Measurements from ENCODE around the gene ANK2. TPM values are rescaled to one million over a fixed set of nuclear protein-coding genes. Genes with fewer than 3 reads are reported as not detected.

The ANK2 gene
- polyA plus RNA-seq, 1 donor (not counting 4 experiments of a cell fraction or from before 2014, with no cell fraction given) = 0.22 TPM

DNA sequence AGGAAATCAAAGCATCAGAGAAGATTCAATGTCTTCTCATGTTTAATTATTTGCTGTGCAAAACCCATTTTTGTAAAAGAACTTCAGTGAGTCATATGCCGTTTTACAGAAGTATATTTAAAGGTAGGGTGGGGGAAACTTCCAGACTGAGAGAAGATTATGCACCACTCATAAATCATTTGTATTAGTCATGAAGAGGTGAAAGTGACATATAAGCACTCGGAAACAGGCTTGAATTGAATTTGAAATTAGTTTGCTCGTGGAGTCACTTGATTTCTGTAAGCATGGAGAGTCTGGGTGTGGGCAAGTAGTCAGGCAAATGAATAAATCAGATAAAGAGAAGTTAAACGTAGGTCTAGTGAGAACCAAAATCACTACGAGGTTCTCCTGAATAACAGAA is 335.1 kb downstream of the ANK2 start:
- Histone ChIP-seq H3K4me1 (ENCODE audit: control insufficient read depth, extremely low read depth, insufficient read depth, low read length) (peaks cover 14% of the 10 kb centered on the region), H3K79me2 (ENCODE audit: control insufficient read depth, insufficient read depth, low read length) (no peaks in the 10 kb centered on the region), H3K9me1 (ENCODE audit: control insufficient read depth, extremely low read depth, insufficient read depth, low read length) (no peaks in the 10 kb centered on the region), H3K36me3 (ENCODE audit: control insufficient read depth in 2 of 2, extremely low read depth in 1 of 2, insufficient read depth in 2 of 2, low read length in 2 of 2) (no peaks in the 10 kb centered on the region), H3K27me3 (ENCODE audit: control insufficient read depth, extremely low read depth, insufficient read depth, low read length) (no peaks in the 10 kb centered on the region), H3K9ac (ENCODE audit: control insufficient read depth, extremely low read depth, insufficient read depth, low read length) (no peak overlapping the region), H3K27ac (ENCODE audit: control insufficient read depth, insufficient read depth, low read length) (no peak overlapping the region), H2AFZ (ENCODE audit: control insufficient read depth, low read length) (no peak overlapping the region), H3K4me2 (ENCODE audit: control insufficient read depth, extremely low read depth, insufficient read depth, low read depth, low read length) (peak overlapping the region; percentile 43), H3K9me3 (ENCODE audit: control insufficient read depth, low read depth, low read length) (no peaks in the 10 kb centered on the region), H4K20me1 (ENCODE audit: control insufficient read depth, extremely low read depth, insufficient read depth, low read length) (no peaks in the 10 kb centered on the region), H3K4me3 (ENCODE audit: control insufficient read depth in 2 of 3, extremely low read depth in 1 of 3, insufficient read depth in 2 of 3, low read depth in 1 of 3, low read length in 3 of 3) (no peak overlapping the region)
- dilution Hi-C loops (cut with MboI; ENCODE audit: extremely low pct_ligation_motif_present, low sequenced_read_pairs) = no loop called here
- DNase-seq (ENCODE audit: low read depth, low spot score) = no peak
- FAIRE-seq = peak; percentile 29
- no peak for TF ChIP-seq EZH2 (IDR thresholded peaks at IDR 0.05; ENCODE audit: low read length)
- TF ChIP-seq, protein P1, sequence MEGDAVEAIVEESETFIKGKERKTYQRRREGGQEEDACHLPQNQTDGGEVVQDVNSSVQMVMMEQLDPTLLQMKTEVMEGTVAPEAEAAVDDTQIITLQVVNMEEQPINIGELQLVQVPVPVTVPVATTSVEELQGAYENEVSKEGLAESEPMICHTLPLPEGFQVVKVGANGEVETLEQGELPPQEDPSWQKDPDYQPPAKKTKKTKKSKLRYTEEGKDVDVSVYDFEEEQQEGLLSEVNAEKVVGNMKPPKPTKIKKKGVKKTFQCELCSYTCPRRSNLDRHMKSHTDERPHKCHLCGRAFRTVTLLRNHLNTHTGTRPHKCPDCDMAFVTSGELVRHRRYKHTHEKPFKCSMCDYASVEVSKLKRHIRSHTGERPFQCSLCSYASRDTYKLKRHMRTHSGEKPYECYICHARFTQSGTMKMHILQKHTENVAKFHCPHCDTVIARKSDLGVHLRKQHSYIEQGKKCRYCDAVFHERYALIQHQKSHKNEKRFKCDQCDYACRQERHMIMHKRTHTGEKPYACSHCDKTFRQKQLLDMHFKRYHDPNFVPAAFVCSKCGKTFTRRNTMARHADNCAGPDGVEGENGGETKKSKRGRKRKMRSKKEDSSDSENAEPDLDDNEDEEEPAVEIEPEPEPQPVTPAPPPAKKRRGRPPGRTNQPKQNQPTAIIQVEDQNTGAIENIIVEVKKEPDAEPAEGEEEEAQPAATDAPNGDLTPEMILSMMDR (optimal IDR thresholded peaks at IDR 0.05 in 1 of 3, IDR thresholded peaks at IDR 0.05 in 1 of 3, conservative IDR thresholded peaks at IDR 0.05 in 1 of 3; ENCODE audit: extremely low read depth in 1 of 3, insufficient read depth in 2 of 3, low read length in 3 of 3) = no peak

DNA sequence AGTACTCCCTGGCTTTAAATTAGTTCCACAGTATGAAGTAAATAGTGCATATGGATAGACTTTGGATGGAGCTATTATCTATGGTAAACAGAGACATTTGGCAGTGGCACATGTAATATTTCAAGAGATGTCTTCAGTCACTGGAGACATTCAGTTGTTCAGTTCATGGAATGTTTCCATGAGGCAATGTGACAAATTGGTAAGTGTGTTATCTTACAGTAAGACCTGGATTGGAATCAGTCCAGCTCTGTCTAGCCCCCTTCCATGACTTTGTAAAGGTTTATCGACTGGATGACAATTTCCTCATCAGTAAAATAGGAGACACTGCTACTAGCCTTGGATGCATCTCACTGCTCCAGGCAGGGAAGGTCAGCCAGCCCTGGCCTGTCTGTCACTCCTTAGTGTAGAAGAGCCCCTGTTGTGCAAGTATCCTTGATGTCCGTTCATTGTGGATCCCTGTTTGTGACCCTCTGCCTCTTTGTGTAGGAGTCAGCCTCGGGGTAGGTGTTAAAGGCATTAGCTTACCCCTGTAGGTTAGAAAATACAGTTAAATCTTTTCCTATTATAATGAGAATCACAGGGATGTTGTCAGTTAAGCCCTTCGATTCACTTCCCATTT is 335.9 kb downstream of the ANK2 start:
- no peaks in the 10 kb centered on the region for H3K27me3 ChIP-seq (ENCODE audit: control insufficient read depth, extremely low read depth, insufficient read depth, low read length)
- H3K9me1 ChIP-seq (ENCODE audit: control insufficient read depth, extremely low read depth, insufficient read depth, low read length) = no peaks in the 10 kb centered on the region
- peaks cover 14% of the 10 kb centered on the region for H3K4me1 ChIP-seq (ENCODE audit: control insufficient read depth, extremely low read depth, insufficient read depth, low read length)
- H3K4me3 ChIP-seq (ENCODE audit: control insufficient read depth in 2 of 3, extremely low read depth in 1 of 3, insufficient read depth in 2 of 3, low read depth in 1 of 3, low read length in 3 of 3) = no peak overlapping the region
- dilution Hi-C loops (cut with MboI; ENCODE audit: extremely low pct_ligation_motif_present, low sequenced_read_pairs) = no loop called here
- no peak overlapping the region for H3K9ac ChIP-seq (ENCODE audit: control insufficient read depth, extremely low read depth, insufficient read depth, low read length)
- H3K36me3 ChIP-seq (ENCODE audit: control insufficient read depth in 2 of 2, extremely low read depth in 1 of 2, insufficient read depth in 2 of 2, low read length in 2 of 2) = no peaks in the 10 kb centered on the region
- DNase-seq (ENCODE audit: low read depth, low spot score) (no peak), FAIRE-seq (no peak)
- no peaks in the 10 kb centered on the region for H3K9me3 ChIP-seq (ENCODE audit: control insufficient read depth, low read depth, low read length)
- no peak for TF ChIP-seq EZH2 (IDR thresholded peaks at IDR 0.05; ENCODE audit: low read length)
- TF ChIP-seq, protein P1 (optimal IDR thresholded peaks at IDR 0.05 in 1 of 3, IDR thresholded peaks at IDR 0.05 in 1 of 3, conservative IDR thresholded peaks at IDR 0.05 in 1 of 3; ENCODE audit: extremely low read depth in 1 of 3, insufficient read depth in 2 of 3, low read length in 3 of 3) = no peak
- no peak overlapping the region for H2AFZ ChIP-seq (ENCODE audit: control insufficient read depth, low read length)
- H3K79me2 ChIP-seq (ENCODE audit: control insufficient read depth, insufficient read depth, low read length) = no peaks in the 10 kb centered on the region
- H3K27ac ChIP-seq (ENCODE audit: control insufficient read depth, insufficient read depth, low read length) = no peak overlapping the region
- H4K20me1 ChIP-seq (ENCODE audit: control insufficient read depth, extremely low read depth, insufficient read depth, low read length) = no peaks in the 10 kb centered on the region
- no peak overlapping the region for H3K4me2 ChIP-seq (ENCODE audit: control insufficient read depth, extremely low read depth, insufficient read depth, low read depth, low read length)
